H1 (cell line): ENCODE data around the gene LDLRAP1. TPM values are rescaled to one million over a fixed set of nuclear protein-coding genes. Genes with fewer than 3 reads are reported as not detected.

Experiments used
- CTCF ChIA-PET: fragments of 300-600 bp; sonication (Branson Sonifier 250); formaldehyde crosslinking; loops from one replicate; lab custom pipeline; 2021; ENCODE audit not compliant: partially characterized antibody; lab: Charles Lee
- POLR2A ChIA-PET: fragments of 300-600 bp; sonication (Branson Sonifier 250); formaldehyde crosslinking; loops from one replicate; lab custom pipeline; 2021; ENCODE audit warnings: inconsistent platforms; ENCODE audit not compliant: partially characterized antibody; lab: Charles Lee
- DNase-seq, 2 experiments: peaks; one replicate each; pipeline versions ENCODE4 v3.0.0 to v3.0.0-alpha.2; 2010 to 2022; ENCODE audit warnings: low spot score in 2 of 2, low read depth in 1 of 2, mixed read lengths in 1 of 2
- FAIRE-seq: peaks from 2 replicates; lab custom pipeline; 2011; peaks lifted over from hg19 to GRCh38; lab: Jason Lieb, UNC
- H2AFZ ChIP-seq: 2 replicates; pipeline ENCODE4 v1.8.1; 2012; ENCODE audit warnings: low read length, inconsistent platforms
- H2AK5ac ChIP-seq: 2 replicates; pipeline ENCODE4 v1.6.1; 2013; ENCODE audit warnings: low read depth, low read length
- H2BK120ac ChIP-seq: replicated peaks from 2 replicates; pipeline ENCODE3; 2013; ENCODE audit warnings: low read depth, low read length, inconsistent platforms
- H2BK12ac ChIP-seq: 2 replicates; pipeline ENCODE4 v1.6.1; 2013; ENCODE audit warnings: low read depth, low read length
- H2BK15ac ChIP-seq: 2 replicates; pipeline ENCODE4 v1.6.1; 2013; ENCODE audit warnings: low read length
- H2BK20ac ChIP-seq: 2 replicates; pipeline ENCODE4 v1.6.1; 2013; ENCODE audit warnings: low read length
- H2BK5ac ChIP-seq: 2 replicates; pipeline ENCODE4 v1.6.1; 2013; ENCODE audit warnings: low read depth, low read length
- H3K14ac ChIP-seq: 2 replicates; pipeline ENCODE4 v1.6.1; 2013; ENCODE audit warnings: inconsistent platforms; ENCODE audit not compliant: insufficient read length
- H3K18ac ChIP-seq: 2 replicates; pipeline ENCODE4 v1.6.1; 2013; ENCODE audit warnings: low read length; ENCODE audit errors: extremely low read depth
- H3K23ac ChIP-seq: 2 replicates; pipeline ENCODE4 v1.6.1; 2013; ENCODE audit warnings: inconsistent platforms; ENCODE audit not compliant: insufficient read length
- H3K23me2 ChIP-seq: 2 replicates; pipeline ENCODE4 v1.6.1; 2013; ENCODE audit warnings: low read depth, low read length
- H3K27ac ChIP-seq: 2 replicates; pipeline ENCODE4 v1.6.1; 2011; ENCODE audit warnings: low read depth, low read length, inconsistent platforms
- H3K27me3 ChIP-seq, 4 experiments: replicated peaks in 1 of 4; 1 replicate in 1 of 4; 2 replicates in 3 of 4; pipeline versions ENCODE4 v1.6.1 to v1.8.1; 2011 to 2013; ENCODE audit warnings: low read length in 3 of 4, mild to moderate bottlenecking in 3 of 4, inconsistent platforms in 2 of 4, mixed read lengths in 2 of 4, moderate library complexity in 1 of 4; ENCODE audit not compliant: control insufficient read depth in 3 of 4, insufficient read depth in 3 of 4; ENCODE audit errors: extremely low read depth in 1 of 4
- H3K36me3 ChIP-seq, 4 experiments: 2 replicates each; pipeline versions ENCODE4 v1.6.1 to v1.8.1; 2011 to 2013; ENCODE audit warnings: mild to moderate bottlenecking in 4 of 4, low read length in 3 of 4, moderate library complexity in 2 of 4, control low read depth in 1 of 4, inconsistent platforms in 1 of 4; ENCODE audit not compliant: insufficient read depth in 4 of 4, control insufficient read depth in 2 of 4
- H3K4ac ChIP-seq: replicated peaks from 2 replicates; pipeline ENCODE3; 2013; ENCODE audit warnings: low read length, low read depth, mixed read lengths, inconsistent platforms; ENCODE audit not compliant: insufficient read length
- H3K4me1 ChIP-seq, 4 experiments: replicated peaks in 1 of 4; 1 replicate in 1 of 4; 2 replicates in 3 of 4; pipeline versions ENCODE4 v1.6.1 to v1.8.1; 2011 to 2013; ENCODE audit warnings: low read length in 3 of 4, inconsistent platforms in 2 of 4, mixed read lengths in 1 of 4; ENCODE audit not compliant: insufficient read depth in 4 of 4, control insufficient read depth in 3 of 4
- H3K4me2 ChIP-seq, 2 experiments: 2 replicates each; pipeline versions ENCODE4 v1.6.1 to v1.8.1; 2011 to 2013; ENCODE audit warnings: low read depth in 2 of 2, low read length in 2 of 2, control low read depth in 1 of 2, inconsistent platforms in 1 of 2, mild to moderate bottlenecking in 1 of 2; ENCODE audit not compliant: insufficient read depth in 1 of 2
- H3K4me3 ChIP-seq, 4 experiments: fragments of 200-600, 300-600 bp in 1 of 4; sonication (generic), shearing (Covaris generic), sonication (Bioruptor Twin) in 1 of 4; 2 replicates each; pipeline versions ENCODE4 v1.5.1 to v1.8.1; 2011 to 2016; ENCODE audit warnings: low read length in 4 of 4, low read depth in 3 of 4, control low read depth in 2 of 4, inconsistent platforms in 2 of 4, mild to moderate bottlenecking in 2 of 4, mixed read lengths in 1 of 4, moderate library complexity in 1 of 4; ENCODE audit not compliant: insufficient read depth in 2 of 4; ENCODE audit errors: extremely low read depth in 1 of 4
- H3K56ac ChIP-seq: replicated peaks from 2 replicates; pipeline ENCODE3; 2013; ENCODE audit warnings: low read depth, mild to moderate bottlenecking, mixed read lengths, low read length, inconsistent platforms; ENCODE audit not compliant: insufficient read length
- H3K79me1 ChIP-seq: 2 replicates; pipeline ENCODE4 v1.6.1; 2013; ENCODE audit warnings: low read depth, low read length, control low read depth
- H3K79me2 ChIP-seq, 2 experiments: 2 replicates each; pipeline versions ENCODE4 v1.6.1 to v1.8.1; 2012 to 2013; ENCODE audit warnings: low read length in 2 of 2, mild to moderate bottlenecking in 2 of 2, inconsistent platforms in 1 of 2; ENCODE audit not compliant: insufficient read depth in 2 of 2, control insufficient read depth in 1 of 2
- H3K9ac ChIP-seq, 4 experiments: replicated peaks in 1 of 4; 1 replicate in 1 of 4; 2 replicates in 3 of 4; pipeline versions ENCODE4 v1.6.1 to v1.8.1; 2011 to 2013; ENCODE audit warnings: low read depth in 3 of 4, low read length in 3 of 4, control low read depth in 2 of 4, mild to moderate bottlenecking in 2 of 4, moderate library complexity in 2 of 4, inconsistent platforms in 1 of 4; ENCODE audit errors: extremely low read depth in 1 of 4
- H3K9me3 ChIP-seq, 2 experiments: 2 replicates each; pipeline versions ENCODE4 v1.6.1 to v1.8.1; 2012 to 2013; ENCODE audit warnings: mild to moderate bottlenecking in 2 of 2, moderate library complexity in 2 of 2, control low read depth in 1 of 2, inconsistent platforms in 1 of 2, low read depth in 1 of 2, low read length in 1 of 2, mixed read lengths in 1 of 2; ENCODE audit not compliant: insufficient read depth in 2 of 2
- H4K20me1 ChIP-seq, 2 experiments: replicated peaks in 1 of 2; 2 replicates each; pipeline versions ENCODE3 to v1.8.1; 2011 to 2013; ENCODE audit warnings: inconsistent platforms in 2 of 2, low read length in 2 of 2, mild to moderate bottlenecking in 1 of 2; ENCODE audit not compliant: insufficient read depth in 2 of 2, control insufficient read depth in 1 of 2
- H4K5ac ChIP-seq: 2 replicates; pipeline ENCODE4 v1.6.1; 2013; ENCODE audit warnings: low read length, low read depth, mixed read lengths, inconsistent platforms; ENCODE audit not compliant: insufficient read length
- H4K8ac ChIP-seq: 2 replicates; pipeline ENCODE4 v1.8.0; 2013; ENCODE audit warnings: mild to moderate bottlenecking, moderate library complexity, low read length, inconsistent platforms; ENCODE audit not compliant: insufficient read depth; ENCODE audit errors: extremely low read depth
- H4K91ac ChIP-seq: replicated peaks from 2 replicates; pipeline ENCODE3; 2013; ENCODE audit warnings: low read length, mixed read lengths, inconsistent platforms; ENCODE audit not compliant: insufficient read length
- BACH1 ChIP-seq: IDR thresholded peaks from 2 replicates; pipeline ENCODE4 v1.6.1; 2012; ENCODE audit warnings: low read length, improper control_type of control experiment
- BCL11A ChIP-seq, 2 experiments: IDR thresholded peaks; one replicate each; pipeline ENCODE4 v1.6.1; 2011; ENCODE audit warnings: low read depth in 2 of 2, low read length in 2 of 2, mild to moderate bottlenecking in 2 of 2
- BRCA1 ChIP-seq: IDR thresholded peaks from 2 replicates; pipeline ENCODE4 v1.6.1; 2012; ENCODE audit warnings: low read depth, low read length, improper control_type of control experiment
- CEBPB ChIP-seq: IDR thresholded peaks from 2 replicates; pipeline ENCODE4 v1.6.1; 2012; ENCODE audit warnings: low read depth, low read length
- GTF2F1 ChIP-seq: IDR thresholded peaks from 2 replicates; pipeline ENCODE4 v1.6.1; 2012; ENCODE audit warnings: low read depth, low read length, improper control_type of control experiment, borderline replicate concordance
- PHF8 ChIP-seq: fragments of 200-600 bp; sonication (generic); conservative IDR thresholded peaks from 2 replicates; pipeline ENCODE4 v1.7.1; 2012; ENCODE audit warnings: low read depth, mild to moderate bottlenecking, inconsistent platforms, low read length, moderate library complexity
- RAD21 ChIP-seq, 2 experiments: IDR thresholded peaks in 1 of 2; conservative IDR thresholded peaks in 1 of 2; 2 replicates each; pipeline ENCODE4 v1.6.1; 2011; ENCODE audit warnings: low read depth in 2 of 2, low read length in 2 of 2, improper control_type of control experiment in 1 of 2, inconsistent platforms in 1 of 2, mild to moderate bottlenecking in 1 of 2, moderate library complexity in 1 of 2
- SRF ChIP-seq: IDR thresholded peaks from 2 replicates; pipeline ENCODE4 v1.6.1; 2011; ENCODE audit warnings: mild to moderate bottlenecking, low read depth, low read length, moderate library complexity
- TEAD4 ChIP-seq: IDR thresholded peaks from 2 replicates; pipeline ENCODE4 v1.6.1; 2012; ENCODE audit warnings: low read depth, low read length, inconsistent platforms, mixed read lengths
- ZNF274 ChIP-seq: IDR thresholded peaks from 2 replicates; pipeline ENCODE4 v1.7.0; 2012; ENCODE audit warnings: low read length, borderline replicate concordance; ENCODE audit errors: extremely low read depth
- WGBS, 2 experiments: shearing (Covaris generic) in 1 of 2; methylation state at CpG; one replicate each; pipeline versions ENCODE4 v1.1.6 to v1.1.7; 2013 to 2015; ENCODE audit warnings: low lambda C conversion rate in 2 of 2, mixed read lengths in 2 of 2, inconsistent platforms in 1 of 2, low coverage in 1 of 2, missing lambda C conversion rate in 1 of 2; ENCODE audit not compliant: insufficient replicate concordance in 2 of 2, insufficient coverage in 1 of 2, insufficient read length in 1 of 2; ENCODE audit errors: extremely low coverage in 1 of 2, missing lambda C conversion rate in 1 of 2; 5-methylcytosine and 5-hydroxymethylcytosine counted together
- polyA plus RNA-seq, 7 experiments: library from polyadenylated mRNA; depleted of rRNA in 3 of 7; stranded (reverse) in 5 of 7; unstranded in 2 of 7; fragments of >200 nt in 5 of 7; fragments of 200-250 nt in 2 of 7; gene quantifications; 1 replicate in 5 of 7; 2 replicates in 1 of 7; 4 replicates in 1 of 7; pipeline versions ENCODE4 v1.2.1 to v1.2.3, GENCODE V29; 2011 to 2013; ENCODE audit warnings: missing spikeins in 2 of 7, mixed read lengths in 2 of 7
- total RNA-seq: library from RNA; stranded (reverse); fragmentation: NEBNext Ultra II Directional; extraction: Animal tissue kit (Norgen Biotek cat#: 25700); gene quantifications from 2 replicates; pipeline ENCODE4 v1.2.1, GENCODE V29; 2021

Gene LDLRAP1
- total and polyA plus RNA-seq, 2 of the 8 experiments (the other 6 are each of a cell fraction or from before 2014, with no cell fraction given) = 12.8 to 13.2 TPM

DNA sequence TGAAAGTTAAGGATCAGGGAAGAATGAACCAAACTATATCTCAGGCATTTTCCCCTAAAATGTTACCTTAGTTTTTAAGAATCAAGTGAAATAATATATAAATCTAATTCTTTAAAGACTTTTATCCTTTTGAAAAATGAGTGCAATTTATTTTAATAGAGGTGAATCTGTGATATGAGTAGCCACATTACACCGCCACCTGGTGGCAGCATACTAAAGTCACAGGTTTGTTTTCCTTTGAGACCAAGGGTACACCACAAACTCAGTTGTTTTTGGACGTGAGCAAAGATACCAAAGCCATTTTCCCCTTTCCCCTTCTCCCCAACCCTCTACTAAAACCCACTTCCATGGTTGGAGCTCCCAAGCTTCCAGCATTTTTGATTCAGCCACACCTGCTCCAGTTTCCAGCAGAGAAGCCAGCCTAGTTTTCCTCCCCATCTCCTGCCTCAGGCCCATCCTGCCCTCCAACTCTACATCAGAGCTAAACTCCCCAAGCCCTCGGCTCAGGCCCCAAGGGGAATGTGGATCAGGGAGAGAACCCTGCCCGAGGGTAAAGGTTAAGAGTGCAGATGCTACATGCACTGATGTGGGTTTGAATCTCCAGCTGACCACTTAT is 22.9 kb upstream of the LDLRAP1 start:
- H3K23ac ChIP-seq = no peak overlapping the region
- no peak overlapping the region for H4K91ac ChIP-seq
- POLR2A ChIA-PET = interaction anchor here (0.6 to 2.2 kb wide), 5 partner anchors 14 to 292 kb away, joined by 3 to 16 read pairs (median 3); no protein-coding TSS in a partner anchor
- 45% methylated on average over 4 of the region's 4 CpGs; no CpG with 5 or more reads in 1 of the 2 experiments for whole genome bisulfite sequencing, 2 experiments
- peak overlapping the region; percentile 93; the same call in 1 of the 2 replicates for H2AFZ ChIP-seq
- H3K4ac ChIP-seq = no peak overlapping the region
- H4K20me1 ChIP-seq = no peaks in the 10 kb centered on the region
- peak overlapping the region; percentile 27; the same call in 1 of the 2 replicates for H2BK12ac ChIP-seq
- H3K4me1 ChIP-seq = peaks cover 4 to 8% (median 4%) of the 10 kb centered on the region in 4 experiments; a peak in 6 of 7 replicates
- no peak overlapping the region for H3K14ac ChIP-seq
- no peak overlapping the region for H2AK5ac ChIP-seq
- no peak overlapping the region for H3K27ac ChIP-seq
- H2BK20ac ChIP-seq = peak overlapping the region; percentile 80; the same call in 1 of the 2 replicates
- H3K56ac ChIP-seq = no peak overlapping the region
- CTCF ChIA-PET = interaction anchor here (0.6 to 15.3 kb wide), 32 partner anchors 8 to 327 kb away, joined by 3 to 240 read pairs (median 4); partner anchors contain the start of gene LDLRAP1
- FAIRE-seq (no peak), DNase-seq (peak in 1 of 2 experiments; percentile 77)
- H2BK5ac ChIP-seq = no peak overlapping the region
- H4K5ac ChIP-seq = no peak overlapping the region
- H3K23me2 ChIP-seq = no peaks in the 10 kb centered on the region
- H3K18ac ChIP-seq = no peak overlapping the region; the same call in 1 of the 2 replicates
- H4K8ac ChIP-seq = no peak overlapping the region; the same call in 1 of the 2 replicates
- H3K79me2 ChIP-seq = no peaks in the 10 kb centered on the region
- H3K9me3 ChIP-seq = peaks cover 0 to 4% of the 10 kb centered on the region in 2 experiments; a peak in 1 of 4 replicates
- no peak overlapping the region for H3K4me3 ChIP-seq
- no peak overlapping the region for H3K9ac ChIP-seq
- H3K36me3 ChIP-seq = no peaks in the 10 kb centered on the region
- H3K79me1 ChIP-seq = no peaks in the 10 kb centered on the region
- 0 out of 2 replicates have a peak overlapping the region, but pooled peaks have one; percentile 29 for H2BK15ac ChIP-seq
- H3K27me3 ChIP-seq = no peaks in the 10 kb centered on the region; a peak in 1 of 7 replicates
- H3K4me2 ChIP-seq = no peak overlapping the region
- H2BK120ac ChIP-seq = peak overlapping the region; percentile 50
- TF ChIP-seq TEAD4 (no peak), RAD21 (IDR thresholded peaks at IDR 0.05 in 1 of 2, conservative IDR thresholded peaks at IDR 0.05 in 1 of 2; ENCODE audit: low read depth in 2 of 2, low read length in 2 of 2) (peak; percentile 51 to 64), PHF8 (no peak), CEBPB (no peak), SRF (no peak), ZNF274 (no peak), GTF2F1 (no peak), BRCA1 (no peak), BCL11A (IDR thresholded peaks at IDR 0.05; ENCODE audit: low read depth in 2 of 2, low read length in 2 of 2) (no peak), BACH1 (no peak)
